ENCODE measurements around the gene HECW1. TPM values are rescaled to one million over a fixed set of nuclear protein-coding genes. Genes with fewer than 3 reads are reported as not detected.

Gene HECW1
- total and polyA plus RNA-seq, 2 of the 8 experiments (the other 6 are each of a cell fraction or from before 2014, with no cell fraction given): 2.9 to 12.7 TPM

GRCh38 chr7:43609097-43609496 is 496.6 kb downstream of the HECW1 start:
- no peak overlapping the region for H3K4me3 ChIP-seq (ENCODE audit: extremely low read depth in 1 of 4, insufficient read depth in 2 of 4, low read depth in 3 of 4, low read length in 4 of 4)
- POLR2A ChIA-PET (ENCODE audit: partially characterized antibody): interaction anchor here (1.3 kb wide), 1 partner anchor 26 kb away, joined by 4 read pairs; the partner anchor contains the start of gene STK17A
- H2AFZ ChIP-seq (ENCODE audit: low read length): no peak overlapping the region
- H3K4ac ChIP-seq (replicated peaks; ENCODE audit: insufficient read length, low read depth, low read length): no peak overlapping the region
- H2BK20ac ChIP-seq (ENCODE audit: low read length): no peak overlapping the region
- H2BK5ac ChIP-seq (ENCODE audit: low read depth, low read length): no peak overlapping the region
- CTCF ChIA-PET (ENCODE audit: partially characterized antibody): interaction anchor here (1.9 kb wide), 1 partner anchor 26 kb away, joined by 8 read pairs; the partner anchor contains the start of gene STK17A
- no peak overlapping the region for H3K56ac ChIP-seq (replicated peaks; ENCODE audit: insufficient read length, low read depth, low read length)
- H3K4me1 ChIP-seq (replicated peaks in 1 of 4; ENCODE audit: control insufficient read depth in 3 of 4, insufficient read depth in 4 of 4, low read length in 3 of 4): no peaks in the 10 kb centered on the region; a peak in 1 of 7 replicates
- H3K79me2 ChIP-seq (ENCODE audit: control insufficient read depth in 1 of 2, insufficient read depth in 2 of 2, low read length in 2 of 2): no peaks in the 10 kb centered on the region
- H2BK12ac ChIP-seq (ENCODE audit: low read depth, low read length): no peak overlapping the region
- H4K8ac ChIP-seq (ENCODE audit: extremely low read depth, insufficient read depth, low read length): no peak overlapping the region
- H3K14ac ChIP-seq (ENCODE audit: insufficient read length): no peak overlapping the region
- no peaks in the 10 kb centered on the region for H3K9me3 ChIP-seq (ENCODE audit: insufficient read depth in 2 of 2, low read depth in 1 of 2, low read length in 1 of 2)
- WGBS, 2 experiments (ENCODE audit: extremely low coverage in 1 of 2, insufficient coverage in 1 of 2, insufficient read length in 1 of 2, insufficient replicate concordance in 2 of 2, low coverage in 1 of 2, low lambda C conversion rate in 2 of 2, missing lambda C conversion rate in 1 of 2): 90% methylated on average over 2 of the region's 2 CpGs; no CpG with 5 or more reads in 1 of the 2 experiments
- H4K20me1 ChIP-seq (replicated peaks in 1 of 2; ENCODE audit: control insufficient read depth in 1 of 2, insufficient read depth in 2 of 2, low read length in 2 of 2): peaks cover 2 to 3% of the 10 kb centered on the region in 2 experiments
- H3K23ac ChIP-seq (ENCODE audit: insufficient read length): no peak overlapping the region
- peaks cover 0 to 5% (median 2%) of the 10 kb centered on the region in 4 experiments; a peak in 2 of 8 replicates for H3K36me3 ChIP-seq (ENCODE audit: control insufficient read depth in 2 of 4, insufficient read depth in 4 of 4, low read length in 3 of 4)
- no peak overlapping the region for H2BK15ac ChIP-seq (ENCODE audit: low read length)
- H3K18ac ChIP-seq (ENCODE audit: extremely low read depth, low read length): no peak overlapping the region
- H3K4me2 ChIP-seq (ENCODE audit: insufficient read depth in 1 of 2, low read depth in 2 of 2, low read length in 2 of 2): no peak overlapping the region
- DNase-seq (ENCODE audit: low read depth in 1 of 2, low spot score in 2 of 2) (no peak), FAIRE-seq (no peak)
- no peaks in the 10 kb centered on the region for H3K23me2 ChIP-seq (ENCODE audit: low read depth, low read length)
- no peak overlapping the region for H3K9ac ChIP-seq (replicated peaks in 1 of 4; ENCODE audit: extremely low read depth in 1 of 4, low read depth in 3 of 4, low read length in 3 of 4)
- H3K27me3 ChIP-seq (replicated peaks in 1 of 4; ENCODE audit: control insufficient read depth in 3 of 4, extremely low read depth in 1 of 4, insufficient read depth in 3 of 4, low read length in 3 of 4): no peaks in the 10 kb centered on the region; a peak in 1 of 7 replicates
- no peak overlapping the region for H4K5ac ChIP-seq (ENCODE audit: insufficient read length, low read depth, low read length)
- no peak overlapping the region for H4K91ac ChIP-seq (replicated peaks; ENCODE audit: insufficient read length, low read length)
- no peak overlapping the region for H3K27ac ChIP-seq (ENCODE audit: low read depth, low read length)
- H2AK5ac ChIP-seq (ENCODE audit: low read depth, low read length): no peak overlapping the region
- H2BK120ac ChIP-seq (replicated peaks; ENCODE audit: low read depth, low read length): no peak overlapping the region
- no peaks in the 10 kb centered on the region for H3K79me1 ChIP-seq (ENCODE audit: low read depth, low read length)
- TF ChIP-seq EP300 (IDR thresholded peaks at IDR 0.05; ENCODE audit: borderline replicate concordance in 1 of 2, low read depth in 2 of 2, low read length in 2 of 2): no peak
- TF ChIP-seq SIRT6 (IDR thresholded peaks at IDR 0.05; ENCODE audit: low read length): no peak
- TF ChIP-seq POLR2AphosphoS5 (IDR thresholded peaks at IDR 0.05; ENCODE audit: low read depth, low read length): no peak
- TF ChIP-seq SUZ12 (IDR thresholded peaks at IDR 0.05; ENCODE audit: low read length): no peak
- TF ChIP-seq RXRA (IDR thresholded peaks at IDR 0.05; ENCODE audit: insufficient read depth, low read depth, low read length): no peak
- no peak for TF ChIP-seq SRF (IDR thresholded peaks at IDR 0.05; ENCODE audit: low read depth, low read length)
- TF ChIP-seq TAF1 (IDR thresholded peaks at IDR 0.05; ENCODE audit: low read depth, low read length): no peak
- no peak for TF ChIP-seq E2F6 (IDR thresholded peaks at IDR 0.05)
- TF ChIP-seq CBX5 (IDR thresholded peaks at IDR 0.05; ENCODE audit: low read depth, low read length): no peak
- no peak for TF ChIP-seq TBP (IDR thresholded peaks at IDR 0.05; ENCODE audit: low read depth, low read length)
- TF ChIP-seq ZNF274 (IDR thresholded peaks at IDR 0.05; ENCODE audit: borderline replicate concordance, extremely low read depth, low read length): no peak
- TF ChIP-seq USF2 (IDR thresholded peaks at IDR 0.05; ENCODE audit: low read length): no peak

All from H1 (cell line).